ENCODE data around the gene SPRR5.

SPRR5 gene

GRCh38 chr1:152986578-152986977 lies 39.6 kb downstream of the SPRR5 start:
- no peak for DNase-seq

GRCh38 chr1:152993186-152993585 lies 46.2 kb downstream of the SPRR5 start:
- no peak for DNase-seq

- no peak for DNase-seq
These were observed 48.8 kb downstream of the SPRR5 start for GRCh38 chr1:152995842-152996241.

- DNase-seq: no peak
These were observed 49.8 kb downstream of the SPRR5 start for GRCh38 chr1:152996633-152997400.

- no peak for DNase-seq
These were observed 50.9 kb downstream of the SPRR5 start for GRCh38 chr1:152997901-152998300.

- no peak for DNase-seq
These were observed 51.5 kb downstream of the SPRR5 start for GRCh38 chr1:152998476-152998875.
